K562 (cell line): ENCODE measurements around the gene RIMBP3C. TPM values are rescaled to one million over a fixed set of nuclear protein-coding genes. Genes with fewer than 3 reads are reported as not detected.
A peak's percentile ranks its signal among the peaks of the same experiment; 100 is the strongest.

Source experiments
- ATAC-seq: fragments of 200-7000 bp; cut with Tn5 transposase; 3 replicates; pipeline ENCODE4 v1.9.1; 2020; ENCODE audit warnings: moderate library complexity
- BruUV-seq: library from RNA; stranded (reverse); fragments of 400-500 nt; replicated peaks from 2 replicates; lab custom pipeline; 2021; lab: Mats Ljungman, UMichigan
- CTCF ChIA-PET: fragments of 300-600 bp; formaldehyde crosslinking; extraction: SDS; loops from one replicate; lab custom pipeline; 2021; ENCODE audit warnings: low intra/inter-chr PET ratio; lab: Yijun Ruan, JAX
- POLR2A ChIA-PET: fragments of 300-600, 350-650 bp; sonication (Branson Sonifier 250); formaldehyde crosslinking; extraction: SDS; loops from one replicate; lab custom pipeline; 2021; ENCODE audit warnings: antibody characterized with exemption, inconsistent platforms; lab: Yijun Ruan, JAX
- DNase-seq, 4 experiments: peaks; one replicate each; pipeline versions ENCODE4 v3.0.0 to v3.0.0-alpha.2; 2011 to 2018; ENCODE audit warnings: low spot score in 3 of 4, mixed read lengths in 3 of 4; ENCODE audit errors: extremely low read depth in 1 of 4
- FAIRE-seq: peaks from 2 replicates; lab custom pipeline; 2011; peaks lifted over from hg19 to GRCh38; lab: Jason Lieb, UNC
- H2AFZ ChIP-seq: 2 replicates; pipeline ENCODE4 v1.6.0; 2011; ENCODE audit warnings: low read depth, low read length, control low read depth, inconsistent platforms
- H3K27ac ChIP-seq: fragments of 200-600 bp; 3 replicates; pipeline ENCODE4 v1.8.0; 2011; ENCODE audit warnings: low read depth, mild to moderate bottlenecking, control low read depth, inconsistent platforms, low read length, moderate library complexity, mixed read lengths; ENCODE audit errors: extremely low read depth
- H3K27me3 ChIP-seq, 2 experiments: fragments of 300-600 bp in 1 of 2; 2 replicates in 1 of 2; 3 replicates in 1 of 2; pipeline versions ENCODE4 v1.6.0 to v1.8.0; 2011; ENCODE audit warnings: inconsistent platforms in 2 of 2, low read length in 2 of 2, mild to moderate bottlenecking in 1 of 2, mixed read lengths in 1 of 2, moderate library complexity in 1 of 2; ENCODE audit not compliant: control insufficient read depth in 2 of 2, insufficient read depth in 2 of 2
- H3K36me3 ChIP-seq: fragments of 300-600 bp; 3 replicates; pipeline ENCODE4 v1.8.0; 2011; ENCODE audit warnings: mild to moderate bottlenecking, low read length, inconsistent platforms; ENCODE audit not compliant: control insufficient read depth, insufficient read depth
- H3K4me1 ChIP-seq, 2 experiments: fragments of 200-600 bp in 1 of 2; replicated peaks in 1 of 2; 2 replicates in 1 of 2; 3 replicates in 1 of 2; pipeline versions ENCODE4 v1.5.1 to v1.8.0; 2011; ENCODE audit warnings: inconsistent platforms in 2 of 2, low read length in 2 of 2, mild to moderate bottlenecking in 1 of 2, mixed read lengths in 1 of 2, moderate library complexity in 1 of 2; ENCODE audit not compliant: control insufficient read depth in 2 of 2, insufficient read depth in 2 of 2
- H3K4me2 ChIP-seq: 2 replicates; pipeline ENCODE4 v1.6.1; 2011; ENCODE audit warnings: low read length, control low read depth, inconsistent platforms, mixed read lengths; ENCODE audit not compliant: insufficient read depth
- H3K4me3 ChIP-seq: fragments of 200-600 bp; sonication (generic), shearing (Covaris generic); 2 replicates; pipeline ENCODE4 v1.5.1; 2016; ENCODE audit warnings: control low read depth, inconsistent platforms
- H3K79me2 ChIP-seq: fragments of 200-600 bp; 3 replicates; pipeline ENCODE4 v1.8.0; 2011; ENCODE audit warnings: low read length, inconsistent platforms; ENCODE audit not compliant: control insufficient read depth, insufficient read depth
- H3K9ac ChIP-seq, 2 experiments: 2 replicates each; pipeline versions ENCODE4 v1.6.0 to v1.6.1; 2011; ENCODE audit warnings: low read depth in 2 of 2, low read length in 2 of 2, control low read depth in 1 of 2, inconsistent platforms in 1 of 2, mild to moderate bottlenecking in 1 of 2, mixed read lengths in 1 of 2; ENCODE audit not compliant: insufficient read depth in 1 of 2
- H3K9me1 ChIP-seq: one replicate; pipeline ENCODE4 v1.6.0; 2011; ENCODE audit warnings: inconsistent platforms, mild to moderate bottlenecking, low read length, moderate library complexity; ENCODE audit not compliant: control insufficient read depth, insufficient read depth
- H3K9me3 ChIP-seq: replicated peaks from 2 replicates; pipeline ENCODE4 v1.5.1; 2011; ENCODE audit warnings: low read depth, low read length, inconsistent platforms; ENCODE audit not compliant: control insufficient read depth, insufficient read depth
- H4K20me1 ChIP-seq: replicated peaks from 2 replicates; pipeline ENCODE4 v1.6.1; 2011; ENCODE audit warnings: low read length, inconsistent platforms, mixed read lengths; ENCODE audit not compliant: control insufficient read depth, insufficient read depth
- FUS ChIP-seq: fragments of 200-400 bp; formaldehyde crosslinking; optimal IDR thresholded peaks from 2 replicates; pipeline ENCODE3; 2017; ENCODE audit warnings: low read depth, low read length
- HCFC1 ChIP-seq: IDR thresholded peaks from 2 replicates; pipeline ENCODE4 v1.6.1; 2012; ENCODE audit warnings: low read depth, low read length, improper control_type of control experiment
- HOXB6 ChIP-seq: fragments of 250-450 bp; sonication (Bioruptor Pico); IDR thresholded peaks from 2 replicates; pipeline ENCODE4 v1.5.1; 2022; ENCODE audit warnings: mild to moderate bottlenecking, borderline replicate concordance
- NR2C2 ChIP-seq, 2 experiments: fragments of 200-800 bp in 1 of 2; sonication (Bioruptor generic) in 1 of 2; sonication (generic) in 1 of 2; formaldehyde crosslinking in 1 of 2; IDR thresholded peaks; 2 replicates each; pipeline versions ENCODE4 v1.6.1 to v1.8.0; 2016 to 2022; ENCODE audit warnings: mild to moderate bottlenecking in 1 of 2, missing compliant biosample characterization in 1 of 2, missing genetic modification characterization in 1 of 2, missing genetic modification reagents in 1 of 2
- SETDB1 ChIP-seq: IDR thresholded peaks from one replicate; pipeline ENCODE4 v1.6.1; 2012; ENCODE audit warnings: low read length, control low read depth, inconsistent platforms
- ZBTB40 ChIP-seq, 2 experiments: fragments of 450-650 bp in 1 of 2; sonication (generic) in 1 of 2; formaldehyde crosslinking in 1 of 2; IDR thresholded peaks; 2 replicates each; pipeline versions ENCODE4 v1.7.1 to v1.9.0; 2016 to 2022; ENCODE audit warnings: inconsistent platforms in 1 of 2, mild to moderate bottlenecking in 1 of 2, missing genetic modification reagents in 1 of 2
- ZFP91 ChIP-seq: sonication (generic); formaldehyde crosslinking; IDR thresholded peaks from 2 replicates; pipeline ENCODE4 v1.8.0; 2022; ENCODE audit warnings: mild to moderate bottlenecking, missing genetic modification reagents
- WGBS: fragments of 100-300 bp; shearing (Covaris generic); methylation state at CpG from one replicate; pipeline ENCODE4 v1.1.6; 2016; ENCODE audit warnings: low coverage, mixed read lengths; ENCODE audit not compliant: insufficient coverage; ENCODE audit errors: missing lambda C conversion rate; 5-methylcytosine and 5-hydroxymethylcytosine counted together
- in situ Hi-C: fragments of 300-500 bp; cut with MboI; formaldehyde crosslinking; loops from 4 replicates; pipeline ENCODE4 v1.15.0; 2018; ENCODE audit warnings: inconsistent platforms, mixed read lengths
- intact Hi-C: fragments of 100-400 bp; cut with micrococcal nuclease; formaldehyde crosslinking; loops from 2 replicates; pipeline ENCODE4 v1.14.2; 2022
- polyA plus RNA-seq, 8 experiments: library from polyadenylated mRNA; depleted of rRNA in 4 of 8; stranded (reverse) in 5 of 8; unstranded in 3 of 8; fragments of >200 nt; fragmentation: Nextera tagmentation in 2 of 8; fragmentation: Illumina TruSeq in 1 of 8; extraction: Ambion mirVana in 2 of 8; extraction: Trizol in 1 of 8; gene quantifications; 2 replicates each; pipeline versions ENCODE4 v1.2.1 to v1.2.3, GENCODE V29; 2011 to 2014; ENCODE audit warnings: inconsistent platforms in 1 of 8, missing spikeins in 1 of 8
- total RNA-seq, 7 experiments: library from RNA; depleted of rRNA in 6 of 7; stranded (reverse); fragments of >200 nt in 6 of 7; fragmentation: Illumina TruSeq in 2 of 7; extraction: Trizol in 2 of 7; gene quantifications; 2 replicates each; pipeline versions ENCODE4 v1.2.1 to v1.2.3, GENCODE V29; 2011 to 2021; ENCODE audit warnings: low replicate concordance in 1 of 7

Gene RIMBP3C
- total and polyA plus RNA-seq, 9 of the 15 experiments (the other 6 are each of a cell fraction or from before 2014, with no cell fraction given): 0.09 to 0.98 (median 0.17) TPM; not detected in 2

GRCh38 chr22:21573293-21573734 lies 22.1 kb upstream of the RIMBP3C start:
- in situ Hi-C loops: loop anchor here (5.0 to 10.0 kb wide), 2 partner anchors 36 to 59 kb away; no protein-coding TSS in a partner anchor
- CTCF ChIA-PET: no interaction called here
- Histone ChIP-seq H3K4me1 (peaks cover 54 to 58% of the 10 kb centered on the region in 2 experiments), H3K79me2 (peaks cover 100% of the 10 kb centered on the region), H2AFZ (no peak overlapping the region), H3K4me3 (no peak overlapping the region), H3K4me2 (peak overlapping the region; percentile 31; the same call in 1 of the 2 replicates), H3K27ac (peak overlapping the region; percentile 2; the same call in 2 of the 3 replicates), H3K36me3 (peaks cover 68% of the 10 kb centered on the region), H3K27me3 (no peaks in the 10 kb centered on the region), H3K9me1 (peaks cover 45% of the 10 kb centered on the region), H3K9me3 (no peaks in the 10 kb centered on the region), H3K9ac (peak overlapping the region in 1 of 2 experiments; percentile 65; a peak in 2 of 4 replicates), H4K20me1 (peaks cover 84% of the 10 kb centered on the region)
- intact Hi-C loops: no loop called here
- BruUV-seq: no TSS peak
- ATAC-seq: no peak
- POLR2A ChIA-PET: interaction anchor here (0.6 to 76.8 kb wide), 8 partner anchors 7 to 1617 kb away, joined by 3 to 4622 read pairs (median 4); partner anchors contain the start of genes CCDC116, PPIL2, SDF2L1 and UBE2L3
- 58% methylated on average over 6 of the region's 6 CpGs for WGBS
- no peak for DNase-seq
- no peak for FAIRE-seq
- peak; percentile 94 for TF ChIP-seq SETDB1
- no peak for TF ChIP-seq FUS
- TF ChIP-seq ZBTB40 (IDR thresholded peaks at IDR 0.05): no peak
- no peak for TF ChIP-seq ZBTB40 (CRISPR knock-in tag; IDR thresholded peaks at IDR 0.05)
- TF ChIP-seq HOXB6 (CRISPR knock-in tag): 0 out of 2 replicates have a peak, but pooled peaks have one; percentile 41
- peak; percentile 71 for TF ChIP-seq NR2C2 (CRISPR knock-in tag; IDR thresholded peaks at IDR 0.05)
- no peak for TF ChIP-seq NR2C2 (tag; IDR thresholded peaks at IDR 0.05)
- 0 out of 2 replicates have a peak, but pooled peaks have one; percentile 21 for TF ChIP-seq HCFC1
- TF ChIP-seq ZFP91: peak; percentile 80
